Fibroblast of the conjunctiva (primary cell): ENCODE measurements around the gene TMEM144.
"Not testable (repeated sequence)": the region's sequence is repeated elsewhere in the genome, so short reads cannot be mapped to it uniquely, and the experiment has no call there.

Experiments used
- DNase-seq: peaks from one replicate; pipeline ENCODE4 v3.0.0-alpha.2; 2010; ENCODE audit warnings: low read depth

The TMEM144 gene

DNA sequence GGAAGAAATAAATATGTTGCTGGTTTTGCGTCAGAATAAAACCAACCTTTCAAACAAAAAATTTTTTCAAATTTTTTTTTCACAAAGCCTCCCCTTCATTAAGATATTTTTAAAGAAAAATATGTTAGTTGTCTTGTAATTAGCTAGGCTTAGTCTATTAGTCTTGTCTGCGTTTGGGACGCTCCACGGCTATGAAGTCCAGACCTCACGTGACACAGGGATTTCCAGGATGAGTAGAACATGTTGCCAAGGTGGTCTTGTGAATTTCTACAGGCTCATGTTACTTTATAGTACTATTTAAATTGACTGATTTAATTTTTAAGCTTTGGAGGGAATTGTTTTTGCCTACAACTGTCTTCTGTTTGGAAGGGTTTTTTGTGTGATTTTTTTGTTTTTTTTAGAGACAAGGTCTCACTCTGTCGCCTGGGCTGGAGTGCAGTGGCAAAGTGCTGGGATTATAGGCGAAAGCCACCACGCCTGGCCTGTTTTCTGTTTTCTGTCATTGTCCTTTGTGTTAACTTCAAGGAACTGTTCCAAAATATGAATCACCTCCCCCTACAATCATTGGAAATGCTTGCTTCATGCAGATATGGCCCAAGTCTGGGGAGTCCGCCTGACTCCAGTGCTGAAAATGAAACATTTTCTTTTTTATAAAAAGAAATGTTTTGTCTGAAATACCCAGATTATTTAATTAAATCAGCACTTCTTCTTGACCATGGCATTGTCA lies 26.2 kb downstream of the TMEM144 start:
- no peak for DNase-seq

- no peak for DNase-seq
These were observed 28.3 kb downstream of the TMEM144 start for GRCh38 chr4:158238575-158238974.

DNA sequence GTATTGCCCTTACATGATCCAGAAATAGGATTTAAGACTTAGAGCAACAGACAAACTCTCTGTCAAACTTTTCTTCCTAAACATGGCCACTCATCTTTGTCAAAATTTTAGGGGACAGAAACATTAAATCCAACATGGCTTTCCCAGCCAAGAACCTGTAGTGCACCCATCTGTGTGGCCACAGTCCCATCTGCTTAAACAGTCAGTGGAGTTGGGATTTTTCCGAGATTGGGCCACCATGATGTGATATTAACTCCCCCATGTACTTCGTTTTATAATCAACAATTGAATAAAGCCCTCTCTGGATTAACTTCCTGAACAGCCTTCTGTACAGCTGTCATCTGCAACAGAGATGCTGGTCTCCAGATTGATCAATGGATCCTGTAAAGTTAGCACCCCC lies 28.9 kb downstream of the TMEM144 start:
- DNase-seq, result no peak

DNA sequence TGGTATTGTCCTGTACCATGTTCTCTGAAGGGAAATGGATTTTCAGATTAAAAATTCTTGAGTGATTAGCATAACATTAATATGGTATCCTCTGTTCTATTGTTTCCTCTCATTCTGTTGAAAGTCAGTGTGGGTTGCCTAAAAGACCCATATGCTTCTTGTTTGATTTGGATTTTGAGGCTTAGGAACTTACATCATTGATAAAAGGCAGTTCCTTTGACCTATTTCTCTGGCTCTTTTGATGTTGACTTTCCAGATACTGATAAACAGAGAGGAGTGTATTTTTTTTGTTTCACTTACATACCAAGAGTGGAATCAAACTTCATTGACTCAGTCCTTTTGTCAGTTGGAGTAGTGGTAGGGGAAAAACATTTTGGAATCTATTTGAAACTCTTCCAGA lies 32.8 kb downstream of the TMEM144 start:
- no peak for DNase-seq

GRCh38 chr4:158250321-158250720 lies 40.0 kb downstream of the TMEM144 start:
- no peak for DNase-seq

- peak; percentile 34 for DNase-seq
These were observed 43.2 kb downstream of the TMEM144 start for GRCh38 chr4:158253350-158253980.

DNA sequence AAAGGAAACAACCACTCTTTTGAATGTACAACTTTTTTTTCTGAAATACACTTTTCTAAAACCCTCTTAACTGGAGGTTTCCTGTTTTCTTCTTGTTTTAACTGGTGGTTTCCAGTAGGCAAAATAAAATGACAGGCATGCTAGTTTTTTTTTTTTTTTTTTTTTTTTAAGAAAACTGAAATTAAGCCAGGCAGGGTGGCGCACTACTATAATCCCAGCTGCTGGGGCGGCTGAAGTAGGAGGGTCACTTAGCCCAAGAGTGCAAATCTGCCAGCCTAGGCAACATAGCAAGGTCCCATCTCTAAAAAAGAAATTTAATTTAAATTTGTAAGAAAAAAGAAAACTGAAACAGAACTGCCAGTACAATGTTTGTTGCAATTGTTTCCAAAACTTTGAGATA lies 44.0 kb downstream of the TMEM144 start:
- DNase-seq, result no peak

GRCh38 chr4:158255727-158256324 lies 45.5 kb downstream of the TMEM144 start:
- peak; percentile 53 for DNase-seq

DNA sequence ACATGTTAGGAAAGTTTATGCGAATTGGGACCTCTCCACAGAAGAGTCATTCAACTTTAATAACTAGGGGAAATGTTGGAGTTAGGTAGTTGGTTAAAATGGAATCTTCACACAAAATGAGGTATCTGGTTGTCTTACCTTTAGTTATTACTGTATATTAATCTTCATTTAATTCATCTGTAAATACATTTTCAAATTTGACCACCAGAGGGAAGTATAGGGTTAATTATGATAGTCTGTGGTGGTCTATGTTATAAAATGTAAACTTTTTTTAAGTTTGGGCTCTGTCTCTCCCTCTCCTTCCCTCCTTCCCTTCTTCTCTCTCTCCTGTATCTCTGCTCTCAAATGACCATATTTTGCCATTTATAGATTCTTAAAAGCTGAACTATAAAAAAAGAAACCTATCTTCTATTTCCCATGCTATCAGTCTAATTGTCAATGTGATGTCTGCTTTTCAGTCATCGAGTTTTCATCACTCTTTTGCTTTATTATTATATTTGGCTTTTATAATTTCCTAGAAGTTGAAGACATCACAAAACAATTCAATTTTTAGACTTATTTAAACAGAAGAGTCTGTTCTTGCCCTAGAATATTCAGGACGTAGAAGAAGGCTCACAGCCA lies 49.8 kb downstream of the TMEM144 start:
- DNase-seq, result peak; percentile 24

- DNase-seq, result no peak
These were observed 51.2 kb downstream of the TMEM144 start for GRCh38 chr4:158261480-158261879.

DNA sequence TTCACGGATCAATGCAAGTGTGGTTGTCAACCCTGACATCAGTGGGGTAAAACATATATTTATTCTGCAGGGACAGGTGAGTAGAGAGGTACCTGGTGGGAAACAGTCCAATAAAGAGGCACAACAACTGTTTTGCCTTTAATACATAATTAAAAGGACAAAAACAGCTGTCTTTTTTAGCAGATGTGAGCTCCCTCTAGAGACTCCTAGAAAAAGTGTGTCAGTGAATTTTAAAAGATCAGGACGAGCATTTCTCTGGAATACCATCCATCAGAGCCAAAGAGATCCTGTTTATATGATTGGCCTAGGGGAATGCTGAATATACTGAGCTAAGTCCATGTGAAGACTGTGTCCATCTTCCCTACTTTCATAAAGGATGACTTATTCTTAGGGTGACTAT lies 58.3 kb downstream of the TMEM144 start:
- no peak for DNase-seq

DNA sequence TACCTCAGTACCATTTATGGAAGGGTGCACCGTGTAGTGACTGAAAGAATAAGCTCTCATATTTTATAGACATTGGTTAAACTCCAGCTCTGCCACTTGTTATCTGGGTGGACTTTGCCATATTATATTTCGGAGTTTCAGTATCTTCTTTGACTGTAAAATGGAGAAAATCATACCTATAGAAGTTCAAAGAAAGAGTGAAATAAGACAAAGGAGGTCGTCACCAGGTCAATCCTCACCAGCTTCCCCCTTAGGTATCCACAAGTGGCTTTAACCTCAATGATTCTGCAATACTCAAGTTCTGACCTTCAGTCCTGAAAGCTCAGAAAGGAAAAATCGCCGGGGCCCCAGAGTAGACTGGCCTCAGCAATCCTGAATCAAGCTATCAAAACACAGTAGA lies 64.3 kb downstream of the TMEM144 start:
- DNase-seq, result no peak

GRCh38 chr4:158277558-158277957 lies 67.3 kb downstream of the TMEM144 start:
- no peak for DNase-seq

- not testable (repeated sequence) for DNase-seq
These were observed 68.8 kb downstream of the TMEM144 start for GRCh38 chr4:158279052-158279451.

GRCh38 chr4:158280856-158281255 lies 70.6 kb downstream of the TMEM144 start:
- DNase-seq, result no peak

DNA sequence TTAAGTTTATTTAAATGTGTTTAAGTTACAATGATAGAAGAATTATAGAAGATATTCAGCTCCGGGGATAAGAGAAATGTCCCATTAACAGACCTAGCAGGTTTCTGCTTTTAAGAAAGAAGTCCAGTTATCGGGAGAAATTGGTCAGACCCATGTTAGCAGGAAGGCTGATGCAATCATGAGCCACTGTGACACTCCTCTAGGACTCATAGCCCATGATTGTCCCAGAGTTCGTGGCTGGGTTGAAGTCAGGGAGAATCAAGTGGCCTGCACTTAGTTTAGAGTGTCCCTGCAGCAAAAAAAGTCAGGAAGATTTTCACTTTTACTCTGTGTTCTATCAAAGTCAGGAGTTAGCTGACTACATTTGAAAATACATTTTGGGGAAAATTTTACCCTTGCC lies 72.0 kb downstream of the TMEM144 start:
- peak; percentile 22 for DNase-seq

DNA sequence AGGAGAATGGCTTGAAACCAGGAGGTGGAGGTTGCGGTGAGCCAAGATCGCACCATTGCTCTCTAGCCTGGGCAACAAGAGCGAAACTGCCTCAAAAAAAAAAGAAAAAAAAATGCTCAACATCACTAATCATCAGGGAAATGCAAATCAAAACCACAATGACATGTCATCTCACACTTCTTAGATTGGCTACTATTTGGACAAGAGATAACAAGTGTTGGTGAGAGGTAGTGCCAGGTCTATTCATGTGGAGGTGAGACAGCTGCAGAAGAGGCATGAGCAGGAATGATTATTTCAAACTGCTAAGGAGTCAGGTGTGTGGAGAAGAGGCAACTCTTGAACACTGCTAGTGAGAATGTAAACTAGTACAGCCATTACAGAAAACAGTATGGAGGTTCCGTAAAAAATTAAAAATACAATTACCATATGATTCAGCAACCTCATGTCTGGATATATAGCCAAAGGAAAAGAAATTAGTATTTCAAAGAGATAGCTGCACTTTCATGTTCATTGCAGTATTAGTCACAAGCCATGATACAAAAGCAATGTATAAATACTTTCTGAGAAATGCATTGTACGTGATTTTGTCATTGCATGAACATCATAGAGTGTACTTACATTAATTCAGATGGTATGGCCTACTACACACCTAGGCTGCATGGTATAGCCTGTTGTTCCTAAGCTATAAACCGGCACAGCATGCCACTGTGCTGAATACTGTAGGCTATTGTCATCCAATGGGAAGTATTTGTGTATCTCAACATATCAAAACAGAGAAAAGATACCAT lies 75.3 kb downstream of the TMEM144 start:
- DNase-seq, result no peak

GRCh38 chr4:158290912-158291311 lies 80.6 kb downstream of the TMEM144 start:
- DNase-seq, result no peak

- DNase-seq, result no peak
These were observed 81.2 kb downstream of the TMEM144 start for GRCh38 chr4:158291334-158292055.

DNA sequence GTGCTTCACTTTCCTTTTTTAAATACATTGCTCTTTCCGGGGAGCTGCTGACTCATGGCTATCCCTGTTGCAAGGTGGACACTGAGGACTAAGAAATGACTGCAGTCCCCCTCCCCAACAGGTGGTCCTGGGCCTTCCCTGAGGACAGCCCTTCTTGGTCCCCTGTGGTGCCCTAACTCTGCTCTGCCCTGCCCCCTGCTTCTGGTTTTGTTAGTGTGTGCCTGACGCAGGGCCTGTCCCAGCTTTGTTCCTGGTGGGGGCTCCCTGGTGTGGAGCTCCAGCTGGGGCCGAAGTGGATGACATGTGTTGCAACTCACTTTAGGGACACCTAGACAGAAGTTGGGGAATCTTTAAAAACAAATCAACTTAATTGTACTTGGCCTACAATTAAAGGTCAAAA lies 81.9 kb downstream of the TMEM144 start:
- DNase-seq, result no peak

DNA sequence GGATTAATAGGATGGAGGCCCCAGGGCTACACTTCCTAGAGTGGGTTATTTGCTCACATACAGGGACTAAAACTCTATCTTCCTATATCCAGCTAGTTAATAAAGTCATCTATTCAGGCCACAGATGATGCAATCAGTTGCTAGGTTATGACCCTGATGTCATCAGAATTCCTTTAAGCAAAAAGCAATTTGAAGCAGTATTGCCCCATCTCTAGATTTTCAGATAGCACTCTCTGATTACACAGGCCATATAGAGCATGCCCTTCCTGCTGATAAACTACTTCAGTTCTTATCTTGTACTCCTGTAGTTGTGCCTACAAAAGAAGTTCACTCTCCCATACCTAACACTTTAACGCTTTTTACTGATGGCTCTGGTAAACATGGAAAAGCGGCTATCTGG lies 84.8 kb downstream of the TMEM144 start:
- no peak for DNase-seq

GRCh38 chr4:158297866-158298265 lies 87.6 kb downstream of the TMEM144 start:
- no peak for DNase-seq
